GM13977 (cell line): ENCODE measurements around the gene CDC20B.
"Not testable (repeated sequence)": the region's sequence is repeated elsewhere in the genome, so short reads cannot be mapped to it uniquely, and the experiment has no call there.

Experiments used
- DNase-seq: peaks from one replicate; pipeline ENCODE4 v3.0.0; 2012; ENCODE audit warnings: low spot score
- in situ Hi-C: fragments of 300-500 bp; cut with MboI; formaldehyde crosslinking; loops from one replicate; pipeline ENCODE4 v1.12.0; 2022; ENCODE audit warnings: low sequenced_read_pairs, low pct_unique_long_range_greater_than_20kb, mixed read lengths, inconsistent platforms; ENCODE audit not compliant: unreplicated experiment
- TF ChIP-seq, protein P1 (sequence below): IDR thresholded peaks from 2 replicates; pipeline ENCODE4 v1.5.1; 2012; ENCODE audit warnings: mild to moderate bottlenecking, control low read depth; ENCODE audit not compliant: insufficient read depth; ENCODE audit errors: extremely low read depth, missing control alignments

The CDC20B gene

DNA sequence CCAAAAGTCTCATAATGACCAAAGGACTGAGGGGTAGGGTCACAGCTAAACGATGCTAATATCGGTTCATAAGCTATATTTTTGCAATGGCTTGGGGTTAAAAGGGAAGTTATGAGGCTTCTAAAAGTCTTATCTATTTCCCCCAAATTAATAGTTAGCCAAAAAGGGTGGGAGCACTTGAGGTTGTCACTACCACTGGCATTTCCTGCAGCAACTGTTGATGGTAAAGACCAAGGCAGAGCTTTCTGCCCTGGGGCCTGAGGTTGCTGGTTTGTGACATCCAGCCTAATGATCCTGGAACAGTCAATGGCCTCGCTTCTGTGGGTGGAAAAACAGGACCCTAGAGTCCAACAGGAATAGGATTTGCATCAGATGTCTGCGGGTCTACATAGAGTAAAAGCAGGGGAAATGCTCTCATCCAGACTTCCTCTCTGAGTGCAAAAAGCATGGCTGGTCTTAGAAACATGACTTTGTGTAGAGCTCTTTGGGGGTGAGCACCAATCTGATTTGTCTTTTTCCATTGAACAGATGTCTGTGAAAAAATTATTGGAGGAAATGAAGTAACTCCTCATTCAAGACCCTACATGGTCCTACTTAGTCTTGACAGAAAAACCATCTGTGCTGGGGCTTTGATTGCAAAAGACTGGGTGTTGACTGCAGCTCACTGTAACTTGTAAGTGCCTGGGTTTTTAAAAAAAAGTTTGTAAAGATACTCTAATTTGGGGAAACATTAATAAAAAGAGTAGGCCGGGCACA lies 67.9 kb downstream of the CDC20B start:
- TF ChIP-seq, protein P1, sequence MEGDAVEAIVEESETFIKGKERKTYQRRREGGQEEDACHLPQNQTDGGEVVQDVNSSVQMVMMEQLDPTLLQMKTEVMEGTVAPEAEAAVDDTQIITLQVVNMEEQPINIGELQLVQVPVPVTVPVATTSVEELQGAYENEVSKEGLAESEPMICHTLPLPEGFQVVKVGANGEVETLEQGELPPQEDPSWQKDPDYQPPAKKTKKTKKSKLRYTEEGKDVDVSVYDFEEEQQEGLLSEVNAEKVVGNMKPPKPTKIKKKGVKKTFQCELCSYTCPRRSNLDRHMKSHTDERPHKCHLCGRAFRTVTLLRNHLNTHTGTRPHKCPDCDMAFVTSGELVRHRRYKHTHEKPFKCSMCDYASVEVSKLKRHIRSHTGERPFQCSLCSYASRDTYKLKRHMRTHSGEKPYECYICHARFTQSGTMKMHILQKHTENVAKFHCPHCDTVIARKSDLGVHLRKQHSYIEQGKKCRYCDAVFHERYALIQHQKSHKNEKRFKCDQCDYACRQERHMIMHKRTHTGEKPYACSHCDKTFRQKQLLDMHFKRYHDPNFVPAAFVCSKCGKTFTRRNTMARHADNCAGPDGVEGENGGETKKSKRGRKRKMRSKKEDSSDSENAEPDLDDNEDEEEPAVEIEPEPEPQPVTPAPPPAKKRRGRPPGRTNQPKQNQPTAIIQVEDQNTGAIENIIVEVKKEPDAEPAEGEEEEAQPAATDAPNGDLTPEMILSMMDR, result no peak
- in situ Hi-C loops, result no loop called here
- no peak for DNase-seq

DNA sequence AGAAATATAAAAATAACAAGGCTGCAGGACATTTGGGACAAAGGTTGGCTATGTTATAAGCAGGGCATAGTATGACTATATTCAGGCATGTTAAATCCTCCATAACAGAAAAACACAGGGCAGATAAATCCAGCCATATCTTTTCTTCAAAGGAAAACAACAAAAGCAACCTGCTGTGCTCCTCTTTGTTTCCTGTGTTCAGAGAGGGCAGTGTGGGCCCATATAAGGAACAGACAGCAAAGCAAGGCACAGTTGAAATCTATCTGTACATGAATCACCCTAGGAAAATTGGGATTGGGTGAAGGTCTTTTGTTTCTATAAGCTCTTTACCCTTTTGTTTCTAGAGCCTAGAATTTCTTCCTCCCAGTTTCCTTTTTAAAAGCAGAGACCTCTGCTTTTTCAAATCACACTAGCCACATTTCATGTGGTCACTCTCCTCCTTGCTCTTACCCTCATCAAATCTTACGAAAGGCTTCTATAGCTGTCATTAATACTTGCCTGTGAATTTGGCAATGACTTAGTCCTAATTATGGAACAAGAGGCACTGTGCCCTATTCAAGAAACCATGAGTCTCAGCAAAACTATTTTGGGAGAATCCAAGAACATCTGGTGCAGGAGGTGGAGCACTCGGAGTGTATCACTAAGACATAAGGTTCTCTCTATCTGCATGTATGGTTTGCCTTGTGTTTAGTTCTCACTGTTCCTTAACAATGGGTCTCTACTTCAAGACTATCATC lies 68.8 kb downstream of the CDC20B start:
- in situ Hi-C loops, result no loop called here
- TF ChIP-seq, protein P1, result no peak

DNA sequence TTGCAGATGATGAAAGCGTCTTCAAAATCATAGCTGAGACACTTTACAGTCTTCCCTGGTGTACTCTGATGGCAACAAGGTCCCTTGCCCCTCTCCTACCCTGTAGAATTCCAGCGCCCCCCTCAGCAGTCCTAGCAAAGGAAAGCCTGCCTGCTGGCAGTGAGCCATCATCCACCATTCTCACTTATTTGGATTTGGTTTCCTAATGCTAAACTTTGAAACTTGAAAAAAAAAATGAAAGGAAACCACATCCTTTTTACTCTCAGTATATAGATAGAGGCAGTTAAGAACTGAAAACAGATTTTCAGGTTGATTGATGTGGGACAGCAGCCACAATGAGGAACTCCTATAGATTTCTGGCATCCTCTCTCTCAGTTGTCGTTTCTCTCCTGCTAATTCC lies 70.6 kb downstream of the CDC20B start, which contains the start of gene GZMA:
GZMA (plus strand) TSS at position 299 of the 400 bp plus-strand sequence; CDS start at position 336, 37 bp downstream.
- DNase-seq, result no peak
- TF ChIP-seq, protein P1, result no peak
- in situ Hi-C loops, result no loop called here

More for the DNA sequence above, 68.8 kb downstream of the CDC20B start:
- no peak for DNase-seq

- DNase-seq, result no peak
- TF ChIP-seq, protein P1, result no peak
- in situ Hi-C loops, result no loop called here
Measured at GRCh38 chr5:55101556-55102276, 71.3 kb downstream of the CDC20B start.

GRCh38 chr5:55101148-55101547 lies 71.8 kb downstream of the CDC20B start:
- DNase-seq, in situ Hi-C loops: not testable (repeated sequence)

DNA sequence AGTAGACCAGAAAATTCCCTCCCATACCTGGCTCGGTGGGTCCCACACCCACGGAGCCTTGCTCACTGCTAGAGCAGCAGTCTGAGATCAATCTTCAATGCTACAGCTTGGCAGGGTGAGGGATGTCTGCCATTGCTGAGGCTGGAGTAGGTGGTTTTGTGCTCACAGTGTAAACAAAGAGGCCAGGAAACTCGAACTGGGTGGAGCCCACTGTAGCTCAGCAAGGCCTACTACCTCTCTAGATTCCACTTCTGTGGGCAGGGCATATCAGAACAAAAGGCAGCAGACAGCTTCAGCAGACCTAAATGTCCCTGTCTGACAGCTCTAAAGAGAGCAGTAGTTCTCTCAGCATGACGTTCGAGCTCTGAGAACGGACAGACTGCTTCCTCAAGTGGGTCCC lies 76.1 kb downstream of the CDC20B start:
- no peak for DNase-seq
- TF ChIP-seq, protein P1, result no peak
- in situ Hi-C loops, result no loop called here

DNA sequence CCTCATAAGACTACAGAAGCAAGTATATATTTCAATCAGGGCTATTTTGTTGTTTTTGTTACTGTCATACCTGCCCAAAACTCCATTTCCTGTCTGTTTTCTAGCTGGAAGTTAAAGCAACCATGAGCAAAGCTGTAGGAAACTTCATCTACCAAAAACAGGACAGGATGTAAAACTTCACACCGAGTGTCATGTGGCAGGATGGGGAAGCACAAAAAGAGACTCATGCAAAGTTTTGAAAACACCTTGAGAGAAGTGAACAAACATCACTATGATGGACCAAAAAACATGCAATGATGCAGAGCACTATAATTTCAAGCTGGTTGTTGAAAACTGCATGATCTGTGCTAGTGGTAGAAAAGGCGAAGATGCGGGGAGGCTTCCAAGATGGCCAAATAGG lies 76.8 kb downstream of the CDC20B start:
- in situ Hi-C loops, result no loop called here
- DNase-seq, result no peak

DNA sequence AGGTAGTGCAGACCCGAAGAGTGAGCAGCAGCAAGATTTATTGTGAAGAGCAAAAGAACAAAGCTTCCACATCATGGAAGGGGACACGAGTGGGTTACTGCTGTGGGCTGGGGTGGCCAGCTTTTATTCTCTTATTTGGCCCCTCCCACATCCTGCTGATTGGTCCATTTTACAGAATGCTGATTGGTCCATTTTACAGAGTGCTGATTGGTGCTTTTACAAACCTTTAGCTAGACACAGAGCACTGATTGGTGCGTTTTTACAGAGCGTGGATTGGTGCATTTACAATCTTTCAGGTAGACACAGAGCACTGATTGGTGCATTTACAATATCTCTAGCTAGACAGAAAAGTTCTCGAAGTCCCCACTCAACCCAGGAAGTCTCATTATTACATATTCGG lies 82.0 kb downstream of the CDC20B start:
- in situ Hi-C loops, DNase-seq: not testable (repeated sequence)

More for the DNA sequence above, 76.8 kb downstream of the CDC20B start:
- TF ChIP-seq, protein P1, result no peak

GRCh38 chr5:55089301-55089700 lies 83.7 kb downstream of the CDC20B start:
- DNase-seq, in situ Hi-C loops: not testable (repeated sequence)
